Measurements from ENCODE around the gene KRTAP10-10. TPM values are rescaled to one million over a fixed set of nuclear protein-coding genes. Genes with fewer than 3 reads are reported as not detected.
A peak's percentile ranks its signal among the peaks of the same experiment; 100 is the strongest.
"Not testable (repeated sequence)": the region's sequence is repeated elsewhere in the genome, so short reads cannot be mapped to it uniquely, and the experiment has no call there.

The KRTAP10-10 gene
- total RNA-seq, 2 experiments from 2014 or later: not detected

DNA sequence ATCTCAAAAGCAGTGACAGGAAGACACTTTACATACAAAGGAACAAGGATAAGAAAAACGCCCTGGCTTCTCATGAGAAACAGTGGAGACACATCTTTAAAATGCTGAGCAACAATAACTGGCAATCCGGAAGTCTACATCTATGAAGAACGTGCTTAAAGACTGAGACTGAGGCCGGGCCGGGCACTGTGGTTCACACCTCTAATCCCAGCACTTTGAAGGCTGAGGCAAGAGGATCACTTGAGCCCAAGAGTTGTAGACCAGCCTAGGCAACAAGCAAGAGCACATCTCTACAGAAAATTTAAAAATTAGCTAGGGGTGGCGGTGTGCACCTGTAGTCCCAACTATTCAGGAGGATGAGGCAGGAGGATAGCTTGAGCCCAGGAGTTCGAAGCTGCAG lies 46.9 kb downstream of the KRTAP10-10 start:
- no peak overlapping the region for H3K27ac Mint-ChIP-seq
- H3K27me3 Mint-ChIP-seq: no peaks in the 10 kb centered on the region
- H3K9me3 Mint-ChIP-seq: no peaks in the 10 kb centered on the region
- CTCF ChIA-PET: interaction anchor here (1.5 kb wide), 1 partner anchor 13 kb away, joined by 4 read pairs; the partner anchor contains the start of gene KRTAP10-12
- DNase-seq (no peak), ATAC-seq (no peak)
- peaks cover 8% of the 10 kb centered on the region for H3K4me1 Mint-ChIP-seq (ENCODE audit: low read depth)
- H3K4me3 Mint-ChIP-seq: no peak overlapping the region
- POLR2A ChIA-PET: no interaction called here
- no peaks in the 10 kb centered on the region for H3K36me3 Mint-ChIP-seq (ENCODE audit: low read depth)
- intact Hi-C loops (cut with micrococcal nuclease): no loop called here
- TF ChIP-seq, protein P1, sequence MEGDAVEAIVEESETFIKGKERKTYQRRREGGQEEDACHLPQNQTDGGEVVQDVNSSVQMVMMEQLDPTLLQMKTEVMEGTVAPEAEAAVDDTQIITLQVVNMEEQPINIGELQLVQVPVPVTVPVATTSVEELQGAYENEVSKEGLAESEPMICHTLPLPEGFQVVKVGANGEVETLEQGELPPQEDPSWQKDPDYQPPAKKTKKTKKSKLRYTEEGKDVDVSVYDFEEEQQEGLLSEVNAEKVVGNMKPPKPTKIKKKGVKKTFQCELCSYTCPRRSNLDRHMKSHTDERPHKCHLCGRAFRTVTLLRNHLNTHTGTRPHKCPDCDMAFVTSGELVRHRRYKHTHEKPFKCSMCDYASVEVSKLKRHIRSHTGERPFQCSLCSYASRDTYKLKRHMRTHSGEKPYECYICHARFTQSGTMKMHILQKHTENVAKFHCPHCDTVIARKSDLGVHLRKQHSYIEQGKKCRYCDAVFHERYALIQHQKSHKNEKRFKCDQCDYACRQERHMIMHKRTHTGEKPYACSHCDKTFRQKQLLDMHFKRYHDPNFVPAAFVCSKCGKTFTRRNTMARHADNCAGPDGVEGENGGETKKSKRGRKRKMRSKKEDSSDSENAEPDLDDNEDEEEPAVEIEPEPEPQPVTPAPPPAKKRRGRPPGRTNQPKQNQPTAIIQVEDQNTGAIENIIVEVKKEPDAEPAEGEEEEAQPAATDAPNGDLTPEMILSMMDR (IDR thresholded peaks at IDR 0.05): no peak

DNA sequence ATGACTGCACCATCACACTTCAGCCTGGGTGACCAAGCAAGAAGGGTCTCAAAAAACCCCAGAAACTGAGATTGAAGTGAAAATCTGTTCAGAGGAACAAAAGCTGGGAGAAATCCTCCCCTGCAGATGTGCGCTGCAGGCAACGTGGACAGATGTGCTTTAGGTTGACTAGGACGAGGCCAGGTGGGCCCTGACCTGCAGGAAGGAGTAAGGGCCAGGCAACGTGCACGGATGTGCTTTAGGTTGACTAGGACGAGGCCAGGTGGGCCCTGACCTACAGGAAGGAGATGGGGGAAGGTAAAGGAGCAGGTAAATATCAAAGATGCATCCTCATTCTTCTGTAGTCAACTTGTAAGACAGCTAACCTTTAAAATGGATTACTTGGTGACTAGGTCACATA lies 47.3 kb downstream of the KRTAP10-10 start:
- no peaks in the 10 kb centered on the region for H3K36me3 Mint-ChIP-seq (ENCODE audit: low read depth)
- peaks cover 8% of the 10 kb centered on the region for H3K4me1 Mint-ChIP-seq (ENCODE audit: low read depth)
- ATAC-seq (no peak), DNase-seq (no peak)
- no peaks in the 10 kb centered on the region for H3K27me3 Mint-ChIP-seq
- no peaks in the 10 kb centered on the region for H3K9me3 Mint-ChIP-seq
- no peak overlapping the region for H3K27ac Mint-ChIP-seq
- ChIA-PET POLR2A (no interaction called here), CTCF (interaction anchor here (1.5 kb wide), 1 partner anchor 12 kb away, joined by 4 read pairs; the partner anchor contains the start of gene KRTAP10-12)
- TF ChIP-seq, protein P1 (IDR thresholded peaks at IDR 0.05): no peak
- H3K4me3 Mint-ChIP-seq: no peak overlapping the region
- intact Hi-C loops (cut with micrococcal nuclease): no loop called here

- ATAC-seq; intact Hi-C loops (cut with micrococcal nuclease); H3K4me3 Mint-ChIP-seq; H3K27me3 Mint-ChIP-seq; DNase-seq; H3K4me1 Mint-ChIP-seq (ENCODE audit: low read depth); H3K9me3 Mint-ChIP-seq; POLR2A ChIA-PET; H3K27ac Mint-ChIP-seq; H3K36me3 Mint-ChIP-seq (ENCODE audit: low read depth): not testable (repeated sequence)
- CTCF ChIA-PET: interaction anchor here (1.5 kb wide), 1 partner anchor 12 kb away, joined by 4 read pairs; the partner anchor contains the start of gene KRTAP10-12
Observed at GRCh38 chr21:44685050-44685449, 47.9 kb downstream of the KRTAP10-10 start.

DNA sequence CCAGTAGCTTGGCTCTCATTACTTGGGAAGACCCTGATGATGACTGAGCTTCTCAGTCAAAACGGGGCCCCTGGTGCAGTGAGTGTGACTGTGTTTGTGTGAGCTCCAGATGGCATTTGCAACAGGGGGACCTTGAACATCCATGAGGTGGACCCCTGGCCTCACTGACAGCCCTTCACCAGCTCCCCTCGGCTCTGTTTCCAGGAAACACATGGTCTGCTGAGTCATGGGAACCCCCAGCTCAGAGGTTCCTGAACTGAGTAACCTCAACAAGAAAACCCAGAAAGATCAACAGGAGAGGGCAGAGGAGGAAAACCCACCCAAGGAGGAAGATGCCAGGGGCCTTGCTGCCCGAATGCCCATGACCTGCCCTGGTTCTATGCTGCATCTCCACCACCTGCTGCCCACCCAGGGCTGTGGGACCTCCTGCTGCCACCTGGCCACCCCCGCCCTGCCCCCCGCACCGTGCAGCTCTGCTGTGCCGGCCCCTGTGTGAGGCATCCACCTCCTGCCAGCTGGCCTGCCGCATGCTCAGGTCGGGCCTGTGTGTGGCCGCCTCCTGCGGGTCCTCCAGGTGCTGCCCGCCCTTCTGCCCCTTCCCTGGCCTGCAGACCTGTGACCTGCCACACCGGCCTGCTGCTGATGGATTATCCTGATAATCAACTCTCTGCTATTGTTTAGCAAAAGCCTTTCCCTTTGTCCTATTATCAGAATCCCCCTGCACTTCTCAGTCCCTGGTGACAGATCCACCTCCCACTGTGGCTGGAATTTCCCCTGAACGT lies 49.0 kb downstream of the KRTAP10-10 start:
- Mint-ChIP-seq H3K9me3 (no peaks in the 10 kb centered on the region), H3K4me1 (ENCODE audit: low read depth) (peaks cover 11% of the 10 kb centered on the region), H3K4me3 (no peak overlapping the region), H3K27ac (no peak overlapping the region), H3K36me3 (ENCODE audit: low read depth) (no peaks in the 10 kb centered on the region), H3K27me3 (no peaks in the 10 kb centered on the region)
- intact Hi-C loops (cut with micrococcal nuclease): no loop called here
- DNase-seq: peak; percentile 49
- TF ChIP-seq, protein P1 (IDR thresholded peaks at IDR 0.05): no peak
- ATAC-seq: peak; percentile 77
- ChIA-PET POLR2A (no interaction called here), CTCF (no interaction called here)

- intact Hi-C loops (cut with micrococcal nuclease): no loop called here
- Mint-ChIP-seq H3K27me3 (no peaks in the 10 kb centered on the region), H3K4me3 (no peak overlapping the region), H3K9me3 (no peaks in the 10 kb centered on the region), H3K27ac (no peak overlapping the region), H3K36me3 (ENCODE audit: low read depth) (no peaks in the 10 kb centered on the region), H3K4me1 (ENCODE audit: low read depth) (peaks cover 19% of the 10 kb centered on the region)
- ChIA-PET POLR2A (no interaction called here), CTCF (no interaction called here)
- TF ChIP-seq, protein P1 (IDR thresholded peaks at IDR 0.05): no peak
- DNase-seq (no peak), ATAC-seq (no peak)
Observed at GRCh38 chr21:44686843-44687561, 49.8 kb downstream of the KRTAP10-10 start.

Measured in activated CD8-positive, alpha-beta T cell treated with anti-CD3 and anti-CD28 coated beads for 36 hours (primary cell).